Subcutaneous adipose tissue (tissue), 4 donors: Measurements from ENCODE around the gene DYRK1A. TPM values are rescaled to one million over a fixed set of nuclear protein-coding genes. Genes with fewer than 3 reads are reported as not detected.

Experiments used
- total RNA-seq, 4 donors: library from RNA; depleted of rRNA; stranded (reverse); fragments of >200 nt; gene quantifications; one replicate each; pipeline ENCODE4 v1.1.0, GENCODE V29; 2016
- TF ChIP-seq, protein P1 (sequence below): fragments of 450-650 bp; IDR thresholded peaks from one replicate; pipeline ENCODE4 v1.5.1; 2016; ENCODE audit warnings: low read depth, mild to moderate bottlenecking, control low read depth, antibody characterized with exemption, moderate library complexity

Gene DYRK1A
- total RNA-seq, 4 donors from 2014 or later, result 52.4 to 77.2 (median 68.8) TPM

DNA sequence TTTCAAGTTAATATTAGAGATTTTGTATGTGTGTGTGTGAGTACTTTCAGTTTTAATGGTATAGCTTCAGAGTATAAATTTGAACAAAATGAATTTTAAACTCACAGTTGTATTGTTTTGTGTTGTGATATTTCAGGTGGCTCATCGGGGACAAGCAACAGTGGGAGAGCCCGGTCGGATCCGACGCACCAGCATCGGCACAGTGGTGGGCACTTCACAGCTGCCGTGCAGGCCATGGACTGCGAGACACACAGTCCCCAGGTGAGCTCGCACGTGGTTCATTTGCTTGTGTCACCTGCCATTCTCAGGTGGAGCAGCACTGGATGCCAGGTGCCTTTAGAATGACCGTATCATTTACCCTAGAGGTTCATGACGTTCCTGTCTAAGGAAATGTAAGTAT is 139.4 kb downstream of the DYRK1A start:
- TF ChIP-seq, protein P1, sequence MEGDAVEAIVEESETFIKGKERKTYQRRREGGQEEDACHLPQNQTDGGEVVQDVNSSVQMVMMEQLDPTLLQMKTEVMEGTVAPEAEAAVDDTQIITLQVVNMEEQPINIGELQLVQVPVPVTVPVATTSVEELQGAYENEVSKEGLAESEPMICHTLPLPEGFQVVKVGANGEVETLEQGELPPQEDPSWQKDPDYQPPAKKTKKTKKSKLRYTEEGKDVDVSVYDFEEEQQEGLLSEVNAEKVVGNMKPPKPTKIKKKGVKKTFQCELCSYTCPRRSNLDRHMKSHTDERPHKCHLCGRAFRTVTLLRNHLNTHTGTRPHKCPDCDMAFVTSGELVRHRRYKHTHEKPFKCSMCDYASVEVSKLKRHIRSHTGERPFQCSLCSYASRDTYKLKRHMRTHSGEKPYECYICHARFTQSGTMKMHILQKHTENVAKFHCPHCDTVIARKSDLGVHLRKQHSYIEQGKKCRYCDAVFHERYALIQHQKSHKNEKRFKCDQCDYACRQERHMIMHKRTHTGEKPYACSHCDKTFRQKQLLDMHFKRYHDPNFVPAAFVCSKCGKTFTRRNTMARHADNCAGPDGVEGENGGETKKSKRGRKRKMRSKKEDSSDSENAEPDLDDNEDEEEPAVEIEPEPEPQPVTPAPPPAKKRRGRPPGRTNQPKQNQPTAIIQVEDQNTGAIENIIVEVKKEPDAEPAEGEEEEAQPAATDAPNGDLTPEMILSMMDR, result no peak

DNA sequence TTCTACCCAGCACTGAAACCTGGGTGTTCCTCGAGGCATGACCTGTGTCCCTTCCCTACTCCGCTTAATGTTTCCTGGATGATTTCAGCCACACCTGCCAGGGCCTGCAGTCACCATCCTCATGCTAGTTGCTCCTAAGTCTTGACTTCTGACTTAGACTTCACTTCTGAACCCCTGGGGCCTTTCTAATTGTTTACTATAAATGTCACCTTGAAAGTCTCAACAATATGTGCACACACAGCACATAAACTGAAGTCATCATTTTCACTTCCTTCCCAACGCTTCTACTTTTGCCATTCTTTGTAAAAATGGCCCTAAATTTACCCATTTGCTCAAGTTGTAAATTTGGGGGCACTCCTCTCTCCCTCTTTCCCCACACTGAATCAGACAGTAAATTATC is 141.1 kb downstream of the DYRK1A start:
- TF ChIP-seq, protein P1, result no peak

DNA sequence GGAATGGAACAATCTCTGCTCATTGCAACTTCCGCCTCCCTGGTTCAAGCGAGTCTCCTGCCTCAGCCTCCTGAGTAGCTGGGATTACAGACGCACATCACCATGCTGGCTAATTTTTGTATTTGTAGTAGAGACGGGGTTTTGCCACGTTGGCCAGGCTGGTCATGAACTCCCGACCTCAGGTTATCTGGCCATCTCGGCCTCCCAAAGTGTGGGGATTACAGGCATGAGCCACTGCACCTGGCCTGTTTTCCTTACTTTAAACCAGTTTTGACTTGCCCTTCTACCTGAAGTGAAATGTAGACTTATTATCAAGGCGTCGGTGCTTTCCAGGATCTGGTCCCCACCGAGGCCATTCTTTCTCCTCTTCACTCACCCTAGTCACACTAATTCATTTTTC is 141.8 kb downstream of the DYRK1A start:
- TF ChIP-seq, protein P1, result no peak

DNA sequence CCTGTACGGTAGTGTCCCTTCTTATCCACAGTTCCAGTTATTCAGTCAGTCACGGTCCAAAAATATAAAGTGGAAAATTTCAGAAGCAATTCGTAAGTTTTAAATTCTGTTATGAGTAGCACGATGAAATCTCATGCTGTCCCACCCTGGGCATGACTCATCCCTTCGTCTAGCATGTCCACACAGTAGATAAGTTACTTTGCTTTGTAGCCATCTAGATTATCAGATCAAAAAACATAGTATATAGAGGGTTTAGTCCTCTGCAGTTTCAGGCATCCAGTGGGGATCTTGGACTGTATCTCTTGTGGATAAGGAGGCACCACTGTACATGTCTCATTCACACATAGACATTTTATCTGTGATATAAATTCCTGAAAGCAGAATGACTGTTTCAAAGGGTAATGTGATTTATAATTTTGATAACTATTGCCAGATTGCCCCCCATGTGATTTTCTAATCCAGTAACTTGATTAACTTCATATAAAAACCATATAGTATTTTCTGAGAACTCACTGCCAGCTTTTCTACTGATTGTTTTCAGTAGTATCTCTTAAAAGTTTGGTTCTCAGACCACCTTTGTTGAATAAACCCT is 143.3 kb downstream of the DYRK1A start:
- TF ChIP-seq, protein P1, result no peak

DNA sequence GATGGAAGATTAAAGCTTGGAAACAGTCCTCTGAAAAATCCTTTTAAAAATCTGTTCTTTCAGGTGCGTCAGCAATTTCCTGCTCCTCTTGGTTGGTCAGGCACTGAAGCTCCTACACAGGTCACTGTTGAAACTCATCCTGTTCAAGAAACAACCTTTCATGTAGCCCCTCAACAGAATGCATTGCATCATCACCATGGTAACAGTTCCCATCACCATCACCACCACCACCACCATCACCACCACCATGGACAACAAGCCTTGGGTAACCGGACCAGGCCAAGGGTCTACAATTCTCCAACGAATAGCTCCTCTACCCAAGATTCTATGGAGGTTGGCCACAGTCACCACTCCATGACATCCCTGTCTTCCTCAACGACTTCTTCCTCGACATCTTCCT is 145.3 kb downstream of the DYRK1A start:
- TF ChIP-seq, protein P1, result no peak

DNA sequence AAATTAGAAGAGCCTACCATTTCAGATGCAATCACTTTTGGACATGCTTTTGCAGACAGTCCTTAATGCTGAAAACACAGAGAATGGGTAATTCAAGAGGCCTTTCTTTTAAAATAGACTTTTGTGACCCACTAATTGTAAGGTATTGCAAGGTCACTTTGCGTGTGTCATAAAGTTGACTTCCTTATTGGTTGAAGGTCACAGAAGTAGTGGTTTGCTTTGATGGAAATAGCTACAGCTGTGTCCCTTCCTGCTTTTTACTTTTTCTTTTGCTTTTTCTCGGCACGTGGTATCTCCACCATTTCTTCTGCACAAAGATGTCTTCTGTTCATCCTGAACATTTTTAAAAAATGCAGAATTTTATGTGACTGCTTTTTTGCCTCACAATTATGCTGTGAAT is 146.8 kb downstream of the DYRK1A start:
- TF ChIP-seq, protein P1, result no peak

DNA sequence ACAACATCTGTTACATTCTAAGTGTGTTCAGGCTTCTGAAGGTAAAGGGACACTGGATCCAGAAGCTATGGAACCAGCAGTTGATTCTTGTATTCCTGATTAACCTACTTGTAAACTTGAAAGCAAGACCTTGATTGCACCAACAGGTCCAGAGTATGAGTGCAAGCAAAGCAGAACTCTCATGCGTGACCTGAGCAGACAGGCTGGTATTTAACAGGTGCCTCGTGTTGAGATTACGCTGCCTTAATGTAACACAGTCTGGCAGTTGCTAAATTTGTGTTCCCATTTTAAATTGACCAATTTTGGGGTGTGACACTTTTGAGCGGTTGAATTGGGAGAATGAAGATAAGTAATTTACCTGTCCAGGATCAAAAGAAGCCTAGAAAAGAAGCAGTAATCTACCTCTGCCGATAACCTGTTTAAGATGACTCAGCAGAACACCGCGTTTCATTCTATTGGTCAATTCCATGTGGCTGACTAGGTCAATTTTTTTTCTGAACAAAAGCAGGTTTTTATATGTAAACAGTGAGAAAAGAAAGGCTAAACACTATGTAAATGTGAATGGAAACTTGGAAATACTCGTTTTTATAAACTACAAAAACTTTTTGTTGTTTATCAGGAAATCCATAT is 147.6 kb downstream of the DYRK1A start:
- TF ChIP-seq, protein P1, result no peak
